Testis (tissue), 2 donors: Measurements from ENCODE around the gene COL5A1.

ENCODE experiments used
- CTCF ChIP-seq, 3 experiments: fragments of 450-650 bp in 2 of 3; fragments of 200-600 bp in 1 of 3; sonication (generic) in 1 of 3; IDR thresholded peaks; one replicate each; pipeline ENCODE4 v1.5.1; 2016 to 2019; ENCODE audit warnings: antibody characterized with exemption in 3 of 3, mild to moderate bottlenecking in 2 of 3, moderate library complexity in 1 of 3
- POLR2A ChIP-seq: fragments of 450-650 bp; IDR thresholded peaks from one replicate; pipeline ENCODE4 v1.6.1; 2017; ENCODE audit warnings: antibody characterized with exemption, mild to moderate bottlenecking, moderate library complexity

- no peak for TF ChIP-seq CTCF (IDR thresholded peaks at IDR 0.05)
- no peak for TF ChIP-seq POLR2A
These were observed 206.9 kb downstream of the COL5A1 start for GRCh38 chr9:134848504-134848903.
